Endodermal cell (in vitro differentiated cells): ENCODE results near the gene ZHX3. TPM values are rescaled to one million over a fixed set of nuclear protein-coding genes. Genes with fewer than 3 reads are reported as not detected.
A peak's percentile ranks its signal among the peaks of the same experiment; 100 is the strongest.

Experiments
- DNase-seq: peaks from one replicate; pipeline ENCODE4 v3.0.0-alpha.2; 2017
- H3K27ac ChIP-seq: 2 replicates; pipeline ENCODE4 v1.5.1; 2013; ENCODE audit warnings: mild to moderate bottlenecking, low read depth, low read length, moderate library complexity
- H3K27me3 ChIP-seq: 2 replicates; pipeline ENCODE4 v1.6.1; 2013; ENCODE audit warnings: mild to moderate bottlenecking, low read length, moderate library complexity; ENCODE audit not compliant: insufficient read depth, control insufficient read depth, poor library complexity, severe bottlenecking
- H3K36me3 ChIP-seq: 2 replicates; pipeline ENCODE4 v1.7.0; 2013; ENCODE audit warnings: mild to moderate bottlenecking, low read length, moderate library complexity; ENCODE audit not compliant: control insufficient read depth, insufficient read depth
- H3K4me1 ChIP-seq: one replicate; pipeline ENCODE4 v1.7.0; 2013; ENCODE audit warnings: low read length; ENCODE audit not compliant: control insufficient read depth, insufficient read depth
- H3K4me3 ChIP-seq: 2 replicates; pipeline ENCODE4 v1.5.1; 2013; ENCODE audit warnings: mild to moderate bottlenecking, low read length, moderate library complexity
- H3K9ac ChIP-seq: 2 replicates; pipeline ENCODE4 v1.6.1; 2013; ENCODE audit warnings: mild to moderate bottlenecking, low read length, moderate library complexity; ENCODE audit not compliant: poor library complexity, severe bottlenecking; ENCODE audit errors: extremely low read depth
- H3K9me3 ChIP-seq: 2 replicates; pipeline ENCODE4 v1.6.1; 2013; ENCODE audit warnings: mild to moderate bottlenecking, low read length, moderate library complexity; ENCODE audit not compliant: control insufficient read depth
- H3K27ac Mint-ChIP-seq: 2 replicates; pipeline ENCODE4 v1.8.0; 2020; ENCODE audit warnings: mixed read lengths
- H3K27me3 Mint-ChIP-seq: 2 replicates; pipeline ENCODE4 v1.8.0; 2021; ENCODE audit warnings: mild to moderate bottlenecking, mixed read lengths; ENCODE audit not compliant: insufficient read depth
- H3K36me3 Mint-ChIP-seq: 2 replicates; pipeline ENCODE4 v1.8.0; 2020; ENCODE audit warnings: low read depth, mixed read lengths
- H3K4me1 Mint-ChIP-seq: 2 replicates; pipeline ENCODE4 v1.8.0; 2020; ENCODE audit warnings: mixed read lengths
- H3K4me3 Mint-ChIP-seq: 2 replicates; pipeline ENCODE4 v1.8.0; 2020; ENCODE audit warnings: mild to moderate bottlenecking, moderate library complexity, mixed read lengths
- H3K9me3 Mint-ChIP-seq: 2 replicates; pipeline ENCODE4 v1.8.0; 2020; ENCODE audit warnings: mild to moderate bottlenecking, mixed read lengths
- WGBS, 2 experiments: methylation state at CpG; one replicate each; pipeline versions ENCODE4 v1.1.5 to v1.1.7; 2013; ENCODE audit warnings: missing lambda C conversion rate in 2 of 2, mixed read lengths in 1 of 2; ENCODE audit not compliant: insufficient coverage in 1 of 2, insufficient read length in 1 of 2; 5-methylcytosine and 5-hydroxymethylcytosine counted together
- total RNA-seq, 2 donors: library from RNA; stranded (reverse); fragmentation: NEBNext Ultra II Directional in 1 of 2; extraction: Animal tissue kit (Norgen Biotek cat#: 25700) in 1 of 2; gene quantifications; 2 replicates in 1 of 2; 3 replicates in 1 of 2; pipeline ENCODE4 v1.2.1, GENCODE V29; 2021
- TF ChIP-seq, protein P1 (sequence below): fragments of 200-600 bp; sonication (generic); conservative IDR thresholded peaks from 2 replicates; pipeline ENCODE4 v1.5.0; 2021; ENCODE audit warnings: antibody characterized with exemption, mild to moderate bottlenecking

Gene ZHX3
- total RNA-seq, 2 donors from 2014 or later, result 5.4 to 5.5 TPM

GRCh38 chr20:41256516-41256915 lies 61.0 kb downstream of the ZHX3 start:
- Mint-ChIP-seq H3K4me3 (no peak overlapping the region), H3K36me3 (no peaks in the 10 kb centered on the region), H3K27me3 (no peaks in the 10 kb centered on the region), H3K9me3 (no peaks in the 10 kb centered on the region), H3K4me1 (peaks cover 9% of the 10 kb centered on the region), H3K27ac (no peak overlapping the region)
- DNase-seq, result no peak
- Histone ChIP-seq H3K9ac (no peak overlapping the region), H3K9me3 (no peaks in the 10 kb centered on the region), H3K27me3 (peaks cover 13% of the 10 kb centered on the region), H3K27ac (no peak overlapping the region), H3K4me1 (peaks cover 10% of the 10 kb centered on the region), H3K36me3 (no peaks in the 10 kb centered on the region), H3K4me3 (no peak overlapping the region)
- 87 to 90% methylated on average over 3 to 5 of the region's 5 CpGs for WGBS, 2 experiments
- TF ChIP-seq, protein P1, sequence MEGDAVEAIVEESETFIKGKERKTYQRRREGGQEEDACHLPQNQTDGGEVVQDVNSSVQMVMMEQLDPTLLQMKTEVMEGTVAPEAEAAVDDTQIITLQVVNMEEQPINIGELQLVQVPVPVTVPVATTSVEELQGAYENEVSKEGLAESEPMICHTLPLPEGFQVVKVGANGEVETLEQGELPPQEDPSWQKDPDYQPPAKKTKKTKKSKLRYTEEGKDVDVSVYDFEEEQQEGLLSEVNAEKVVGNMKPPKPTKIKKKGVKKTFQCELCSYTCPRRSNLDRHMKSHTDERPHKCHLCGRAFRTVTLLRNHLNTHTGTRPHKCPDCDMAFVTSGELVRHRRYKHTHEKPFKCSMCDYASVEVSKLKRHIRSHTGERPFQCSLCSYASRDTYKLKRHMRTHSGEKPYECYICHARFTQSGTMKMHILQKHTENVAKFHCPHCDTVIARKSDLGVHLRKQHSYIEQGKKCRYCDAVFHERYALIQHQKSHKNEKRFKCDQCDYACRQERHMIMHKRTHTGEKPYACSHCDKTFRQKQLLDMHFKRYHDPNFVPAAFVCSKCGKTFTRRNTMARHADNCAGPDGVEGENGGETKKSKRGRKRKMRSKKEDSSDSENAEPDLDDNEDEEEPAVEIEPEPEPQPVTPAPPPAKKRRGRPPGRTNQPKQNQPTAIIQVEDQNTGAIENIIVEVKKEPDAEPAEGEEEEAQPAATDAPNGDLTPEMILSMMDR, result no peak

DNA sequence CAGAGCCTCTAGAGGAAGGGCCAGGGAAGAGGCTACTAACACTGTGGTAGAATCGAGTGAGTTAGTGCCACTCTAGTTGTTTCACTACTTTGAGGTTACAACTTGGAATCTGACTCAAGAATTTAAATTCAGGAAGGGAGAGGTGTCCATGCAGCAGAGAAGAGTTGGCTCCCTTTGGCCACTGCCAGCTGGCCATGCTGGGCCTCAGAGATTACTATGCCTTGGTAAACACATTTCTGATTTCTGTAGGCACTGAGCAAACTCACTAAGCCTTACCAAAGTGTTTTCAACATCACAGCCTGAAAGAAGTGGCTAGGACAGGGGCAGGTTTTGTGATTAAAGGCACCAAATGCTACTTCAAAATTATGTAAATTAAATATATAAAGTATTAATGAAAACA lies 61.9 kb downstream of the ZHX3 start:
- H3K27me3 Mint-ChIP-seq, result no peaks in the 10 kb centered on the region

DNA sequence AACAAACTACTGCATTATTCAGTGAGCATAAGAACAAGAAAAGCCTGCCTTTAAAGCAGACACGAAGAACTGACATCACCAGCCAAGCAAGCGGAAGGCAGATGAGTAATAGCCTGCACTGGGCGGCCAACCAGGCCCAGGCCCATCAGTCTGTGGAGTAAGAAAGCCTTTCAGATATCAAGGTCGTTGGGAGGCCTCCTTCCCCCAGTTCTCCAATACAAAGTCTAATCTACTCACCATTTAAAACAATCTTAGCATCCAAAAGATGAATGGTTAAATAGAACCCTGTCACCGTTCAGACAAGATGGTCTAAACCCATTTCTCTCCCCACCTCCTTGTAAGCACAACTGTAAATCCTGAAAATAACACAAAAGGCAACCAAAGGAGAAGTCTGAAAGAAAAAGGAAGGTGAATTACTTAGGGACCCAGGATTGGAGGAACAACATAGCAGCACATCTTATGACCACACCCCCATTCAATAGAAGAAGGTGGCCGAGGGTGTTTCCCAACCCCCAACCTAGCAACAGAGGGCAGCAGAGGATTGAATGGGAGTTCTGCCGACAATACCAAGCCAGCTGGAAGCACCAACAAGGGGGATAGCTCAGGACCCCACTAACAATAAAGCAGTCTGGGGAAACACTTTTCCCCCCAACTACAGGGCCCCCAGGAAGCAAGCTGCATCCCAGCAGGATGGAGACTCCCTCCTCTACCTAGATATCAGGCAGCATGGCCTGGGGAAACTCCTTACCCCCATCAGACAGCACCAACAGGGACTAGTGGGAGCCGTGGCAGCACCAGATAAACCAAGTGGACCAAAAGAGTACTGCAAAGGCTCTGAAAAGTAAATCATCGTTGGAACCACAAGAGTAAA lies 67.9 kb downstream of the ZHX3 start:
- TF ChIP-seq, protein P1, result peak; percentile 75
- no peaks in the 10 kb centered on the region for H3K36me3 ChIP-seq
- no peaks in the 10 kb centered on the region for H3K27me3 ChIP-seq
- H3K4me3 ChIP-seq, result no peak overlapping the region
- H3K9me3 ChIP-seq, result no peaks in the 10 kb centered on the region
- 50 to 58% methylated on average over 5 to 9 of the region's 9 CpGs for WGBS, 2 experiments
- Mint-ChIP-seq H3K9me3 (no peaks in the 10 kb centered on the region), H3K4me1 (peaks cover 3% of the 10 kb centered on the region), H3K4me3 (no peak overlapping the region), H3K27ac (no peak overlapping the region), H3K27me3 (peaks cover 3% of the 10 kb centered on the region), H3K36me3 (no peaks in the 10 kb centered on the region)
- H3K27ac ChIP-seq, result peak overlapping the region; percentile 45
- peak; percentile 88 for DNase-seq
- H3K9ac ChIP-seq, result no peak overlapping the region
- no peaks in the 10 kb centered on the region for H3K4me1 ChIP-seq

More for the DNA sequence above, 61.9 kb downstream of the ZHX3 start:
- peaks cover 5% of the 10 kb centered on the region for H3K4me1 ChIP-seq
- H3K27me3 ChIP-seq, result peaks cover 13% of the 10 kb centered on the region
- no peaks in the 10 kb centered on the region for H3K36me3 ChIP-seq
- H3K9me3 Mint-ChIP-seq, result no peaks in the 10 kb centered on the region
- H3K4me1 Mint-ChIP-seq, result peaks cover 5% of the 10 kb centered on the region
- H3K27ac ChIP-seq, result no peak overlapping the region
- TF ChIP-seq, protein P1, result no peak
- DNase-seq, result no peak
- H3K9ac ChIP-seq, result no peak overlapping the region
- H3K9me3 ChIP-seq, result no peaks in the 10 kb centered on the region
- WGBS, 2 experiments, result 89 to 100% methylated on average over 1 of the region's 1 CpG
- no peak overlapping the region for H3K4me3 Mint-ChIP-seq
- no peaks in the 10 kb centered on the region for H3K36me3 Mint-ChIP-seq
- H3K27ac Mint-ChIP-seq, result no peak overlapping the region
- H3K4me3 ChIP-seq, result no peak overlapping the region
